Measurements from ENCODE around the gene NOP53.
"Not testable (repeated sequence)": the region's sequence is repeated elsewhere in the genome, so short reads cannot be mapped to it uniquely, and the experiment has no call there.

NOP53 gene

GRCh38 chr19:47716270-47716937 lies 28.9 kb upstream of the NOP53 start:
- TF ChIP-seq POLR2A (IDR thresholded peaks at IDR 0.05; ENCODE audit: low read depth, low read length): no peak
- no peak for TF ChIP-seq TAF1 (IDR thresholded peaks at IDR 0.05; ENCODE audit: low read depth, low read length)
- TF ChIP-seq POU2F2 (IDR thresholded peaks at IDR 0.05; ENCODE audit: low read depth, low read length): no peak
- TF ChIP-seq POLR2AphosphoS5 (IDR thresholded peaks at IDR 0.05; ENCODE audit: low read depth, low read length): no peak
- no peak for TF ChIP-seq SPI1 (IDR thresholded peaks at IDR 0.05; ENCODE audit: low read depth, low read length)
- no peak for TF ChIP-seq PAX5 (IDR thresholded peaks at IDR 0.05; ENCODE audit: insufficient read depth, low read length, severe bottlenecking)
- no peak for DNase-seq (ENCODE audit: insufficient read length, low spot score)

GRCh38 chr19:47718415-47719046 lies 26.8 kb upstream of the NOP53 start:
- FAIRE-seq; DNase-seq (ENCODE audit: insufficient read length, low spot score): not testable (repeated sequence)

More at GRCh38 chr19:47716270-47716937, 28.9 kb upstream of the NOP53 start:
- FAIRE-seq: no peak

- FAIRE-seq: no peak
- TF ChIP-seq POU2F2 (IDR thresholded peaks at IDR 0.05; ENCODE audit: low read depth, low read length) (no peak), PAX5 (IDR thresholded peaks at IDR 0.05; ENCODE audit: insufficient read depth, low read length, severe bottlenecking) (no peak), POLR2AphosphoS5 (IDR thresholded peaks at IDR 0.05; ENCODE audit: low read depth, low read length) (no peak), TAF1 (IDR thresholded peaks at IDR 0.05; ENCODE audit: low read depth, low read length) (no peak), POLR2A (IDR thresholded peaks at IDR 0.05; ENCODE audit: low read depth, low read length) (no peak), SPI1 (IDR thresholded peaks at IDR 0.05; ENCODE audit: low read depth, low read length) (no peak)
- no peak for DNase-seq (ENCODE audit: insufficient read length, low spot score)
Measured at GRCh38 chr19:47719047-47719859, 26.1 kb upstream of the NOP53 start.

- DNase-seq (ENCODE audit: insufficient read length, low spot score) (no peak), FAIRE-seq (peak; percentile 50)
- TF ChIP-seq POU2F2 (IDR thresholded peaks at IDR 0.05; ENCODE audit: low read depth, low read length): no peak
- no peak for TF ChIP-seq PAX5 (IDR thresholded peaks at IDR 0.05; ENCODE audit: insufficient read depth, low read length, severe bottlenecking)
- TF ChIP-seq POLR2AphosphoS5 (IDR thresholded peaks at IDR 0.05; ENCODE audit: low read depth, low read length): no peak
- no peak for TF ChIP-seq POLR2A (IDR thresholded peaks at IDR 0.05; ENCODE audit: low read depth, low read length)
- no peak for TF ChIP-seq SPI1 (IDR thresholded peaks at IDR 0.05; ENCODE audit: low read depth, low read length)
- no peak for TF ChIP-seq TAF1 (IDR thresholded peaks at IDR 0.05; ENCODE audit: low read depth, low read length)
Measured at GRCh38 chr19:47720669-47721422, 24.5 kb upstream of the NOP53 start.

GRCh38 chr19:47723581-47723940 lies 21.8 kb upstream of the NOP53 start:
- DNase-seq (ENCODE audit: insufficient read length, low spot score): no peak
- FAIRE-seq: no peak
- TF ChIP-seq SPI1 (IDR thresholded peaks at IDR 0.05; ENCODE audit: low read depth, low read length) (no peak), TAF1 (IDR thresholded peaks at IDR 0.05; ENCODE audit: low read depth, low read length) (no peak), POLR2AphosphoS5 (IDR thresholded peaks at IDR 0.05; ENCODE audit: low read depth, low read length) (no peak), PAX5 (IDR thresholded peaks at IDR 0.05; ENCODE audit: insufficient read depth, low read length, severe bottlenecking) (no peak), POLR2A (IDR thresholded peaks at IDR 0.05; ENCODE audit: low read depth, low read length) (no peak), POU2F2 (IDR thresholded peaks at IDR 0.05; ENCODE audit: low read depth, low read length) (no peak)

- no peak for FAIRE-seq
- no peak for DNase-seq (ENCODE audit: insufficient read length, low spot score)
- TF ChIP-seq TAF1 (IDR thresholded peaks at IDR 0.05; ENCODE audit: low read depth, low read length): no peak
- no peak for TF ChIP-seq PAX5 (IDR thresholded peaks at IDR 0.05; ENCODE audit: insufficient read depth, low read length, severe bottlenecking)
- TF ChIP-seq SPI1 (IDR thresholded peaks at IDR 0.05; ENCODE audit: low read depth, low read length): no peak
- no peak for TF ChIP-seq POU2F2 (IDR thresholded peaks at IDR 0.05; ENCODE audit: low read depth, low read length)
- no peak for TF ChIP-seq POLR2AphosphoS5 (IDR thresholded peaks at IDR 0.05; ENCODE audit: low read depth, low read length)
- TF ChIP-seq POLR2A (IDR thresholded peaks at IDR 0.05; ENCODE audit: low read depth, low read length): no peak
Measured at GRCh38 chr19:47725759-47726401, 19.5 kb upstream of the NOP53 start.

GRCh38 chr19:47726467-47726866 lies 18.9 kb upstream of the NOP53 start:
- TF ChIP-seq TAF1 (IDR thresholded peaks at IDR 0.05; ENCODE audit: low read depth, low read length) (no peak), SPI1 (IDR thresholded peaks at IDR 0.05; ENCODE audit: low read depth, low read length) (no peak), POLR2AphosphoS5 (IDR thresholded peaks at IDR 0.05; ENCODE audit: low read depth, low read length) (no peak), PAX5 (IDR thresholded peaks at IDR 0.05; ENCODE audit: insufficient read depth, low read length, severe bottlenecking) (no peak), POLR2A (IDR thresholded peaks at IDR 0.05; ENCODE audit: low read depth, low read length) (no peak), POU2F2 (IDR thresholded peaks at IDR 0.05; ENCODE audit: low read depth, low read length) (no peak)
- DNase-seq (ENCODE audit: insufficient read length, low spot score) (no peak), FAIRE-seq (no peak)

GRCh38 chr19:47728295-47728694 lies 17.1 kb upstream of the NOP53 start:
- DNase-seq (ENCODE audit: insufficient read length, low spot score); FAIRE-seq: not testable (repeated sequence)

- DNase-seq (ENCODE audit: insufficient read length, low spot score): no peak
- no peak for FAIRE-seq
- no peak for TF ChIP-seq PAX5 (IDR thresholded peaks at IDR 0.05; ENCODE audit: insufficient read depth, low read length, severe bottlenecking)
- no peak for TF ChIP-seq POLR2A (IDR thresholded peaks at IDR 0.05; ENCODE audit: low read depth, low read length)
- no peak for TF ChIP-seq TAF1 (IDR thresholded peaks at IDR 0.05; ENCODE audit: low read depth, low read length)
- TF ChIP-seq POU2F2 (IDR thresholded peaks at IDR 0.05; ENCODE audit: low read depth, low read length): no peak
- TF ChIP-seq SPI1 (IDR thresholded peaks at IDR 0.05; ENCODE audit: low read depth, low read length): no peak
- no peak for TF ChIP-seq POLR2AphosphoS5 (IDR thresholded peaks at IDR 0.05; ENCODE audit: low read depth, low read length)
Measured at GRCh38 chr19:47729468-47729798, 15.9 kb upstream of the NOP53 start.

Data from GM12891 (cell line).